Common myeloid progenitor, CD34-positive (primary cell): ENCODE measurements around the gene CDH13.

Experiments
- CTCF ChIA-PET: fragments of 350-600 bp; sonication (Branson Sonifier 250); formaldehyde crosslinking; loops from one replicate; lab custom pipeline; 2021; ENCODE audit warnings: antibody characterized with exemption; lab: Charles Lee
- POLR2A ChIA-PET: fragments of 350-600 bp; sonication (Branson Sonifier 250); formaldehyde crosslinking; loops from one replicate; lab custom pipeline; 2021; ENCODE audit warnings: antibody characterized with exemption; lab: Charles Lee
- DNase-seq, 3 donors: peaks; one replicate each; pipeline versions ENCODE4 v3.0.0 to v3.0.0-alpha.2; 2013
- H3K27ac ChIP-seq, 2 experiments: 1 replicate in 1 of 2; 2 replicates in 1 of 2; pipeline ENCODE4 v1.7.0; 2013; ENCODE audit warnings: inconsistent platforms in 2 of 2, low read length in 2 of 2, mild to moderate bottlenecking in 2 of 2, low read depth in 1 of 2, moderate library complexity in 1 of 2; ENCODE audit not compliant: severe bottlenecking in 2 of 2, insufficient read depth in 1 of 2, poor library complexity in 1 of 2
- H3K27me3 ChIP-seq, 5 experiments: replicated peaks in 2 of 5; 1 replicate in 3 of 5; 2 replicates in 2 of 5; pipeline versions ENCODE4 v1.6.1 to v1.7.0; 2013; ENCODE audit warnings: low read length in 4 of 5, mild to moderate bottlenecking in 2 of 5, moderate library complexity in 2 of 5, inconsistent platforms in 1 of 5; ENCODE audit not compliant: insufficient read depth in 5 of 5, control insufficient read depth in 4 of 5
- H3K36me3 ChIP-seq, 4 experiments: 1 replicate in 2 of 4; 2 replicates in 2 of 4; pipeline versions ENCODE4 v1.6.1 to v1.7.0; 2013; ENCODE audit warnings: low read length in 3 of 4, control low read depth in 1 of 4, mild to moderate bottlenecking in 1 of 4; ENCODE audit not compliant: control insufficient read depth in 4 of 4, insufficient read depth in 4 of 4
- H3K4me1 ChIP-seq, 4 experiments: 1 replicate in 3 of 4; 2 replicates in 1 of 4; pipeline versions ENCODE4 v1.6.1 to v1.7.1; 2013; ENCODE audit warnings: low read length in 3 of 4, mild to moderate bottlenecking in 3 of 4, control low read depth in 1 of 4, inconsistent platforms in 1 of 4, moderate library complexity in 1 of 4; ENCODE audit not compliant: control insufficient read depth in 4 of 4, insufficient read depth in 4 of 4; ENCODE audit errors: control extremely low read depth in 1 of 4
- H3K4me3 ChIP-seq, 7 experiments: 1 replicate in 4 of 7; 2 replicates in 3 of 7; pipeline versions ENCODE4 v1.5.1 to v1.7.0; 2013; ENCODE audit warnings: mild to moderate bottlenecking in 7 of 7, low read length in 6 of 7, moderate library complexity in 6 of 7, inconsistent platforms in 2 of 7, low read depth in 2 of 7, control low read depth in 1 of 7; ENCODE audit not compliant: insufficient read depth in 4 of 7, control insufficient read depth in 1 of 7; ENCODE audit errors: extremely low read depth in 1 of 7
- H3K9me3 ChIP-seq, 5 experiments: 1 replicate in 4 of 5; 2 replicates in 1 of 5; pipeline versions ENCODE4 v1.6.1 to v1.7.1; 2013; ENCODE audit warnings: low read length in 4 of 5, mild to moderate bottlenecking in 2 of 5, inconsistent platforms in 1 of 5, low read depth in 1 of 5, moderate library complexity in 1 of 5; ENCODE audit not compliant: control insufficient read depth in 4 of 5, insufficient read depth in 2 of 5; ENCODE audit errors: control extremely low read depth in 1 of 5
- WGBS: methylation state at CpG from one replicate; pipeline ENCODE4 v1.1.5; 2013; ENCODE audit not compliant: insufficient coverage; 5-methylcytosine and 5-hydroxymethylcytosine counted together

CDH13 gene

DNA sequence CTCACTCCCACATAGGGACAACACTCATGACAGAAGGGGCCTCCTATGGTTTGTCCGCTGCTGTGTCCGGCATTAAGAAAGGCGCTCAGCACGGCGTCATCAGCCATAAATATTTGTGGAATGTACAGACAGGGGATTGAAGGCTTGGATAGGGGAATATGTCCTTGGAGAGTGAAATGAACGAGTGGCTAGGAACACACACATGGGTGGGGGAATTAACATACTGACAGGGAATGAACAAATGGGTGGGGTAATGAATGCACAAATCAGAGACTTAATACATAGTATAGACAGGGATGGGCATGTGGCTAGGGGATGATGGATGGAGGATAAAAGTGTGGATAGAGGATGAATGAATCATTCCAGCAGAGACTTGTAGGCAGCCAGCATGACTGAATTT is 1027.0 kb downstream of the CDH13 start:
- no peaks in the 10 kb centered on the region for H3K36me3 ChIP-seq
- POLR2A ChIA-PET = no interaction called here
- peaks cover 0 to 11% (median 2%) of the 10 kb centered on the region in 5 experiments for H3K27me3 ChIP-seq
- no peaks in the 10 kb centered on the region for H3K4me1 ChIP-seq
- H3K4me3 ChIP-seq = no peak overlapping the region
- CTCF ChIA-PET = no interaction called here
- DNase-seq = no peak
- peaks cover 0 to 2% (median 0%) of the 10 kb centered on the region in 5 experiments for H3K9me3 ChIP-seq
- 94% methylated on average over 6 of the region's 6 CpGs for WGBS
- H3K27ac ChIP-seq = no peak overlapping the region

DNA sequence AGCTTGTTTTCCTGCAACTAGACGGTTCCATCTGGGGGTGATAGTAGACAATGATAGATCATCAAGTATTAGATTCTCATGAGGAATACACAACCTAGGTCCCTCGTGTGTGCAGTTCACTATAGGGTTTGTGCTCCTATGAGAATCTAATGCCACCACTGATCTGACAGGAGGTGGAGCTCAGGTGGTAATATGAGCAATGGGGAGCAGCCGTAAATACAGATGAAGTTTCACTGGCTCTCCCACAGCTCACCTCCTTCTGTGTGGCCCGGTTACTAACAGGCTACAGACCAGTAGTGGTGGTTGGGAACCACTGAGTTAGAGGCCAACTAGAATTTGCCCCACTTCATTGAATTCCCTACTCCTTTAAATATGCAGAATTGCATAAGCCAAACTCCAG is 1033.5 kb downstream of the CDH13 start:
- DNase-seq = no peak
- H3K4me3 ChIP-seq = no peak overlapping the region
- ChIA-PET POLR2A (no interaction called here), CTCF (interaction anchor here (1.4 kb wide), 1 partner anchor 16 kb away, joined by 4 read pairs; no protein-coding TSS in a partner anchor)
- peaks cover 0 to 9% (median 0%) of the 10 kb centered on the region in 5 experiments for H3K9me3 ChIP-seq
- no peaks in the 10 kb centered on the region for H3K4me1 ChIP-seq
- H3K27me3 ChIP-seq = no peaks in the 10 kb centered on the region
- whole genome bisulfite sequencing = 94% methylated on average over 2 of the region's 4 CpGs
- no peak overlapping the region for H3K27ac ChIP-seq
- H3K36me3 ChIP-seq = no peaks in the 10 kb centered on the region

DNA sequence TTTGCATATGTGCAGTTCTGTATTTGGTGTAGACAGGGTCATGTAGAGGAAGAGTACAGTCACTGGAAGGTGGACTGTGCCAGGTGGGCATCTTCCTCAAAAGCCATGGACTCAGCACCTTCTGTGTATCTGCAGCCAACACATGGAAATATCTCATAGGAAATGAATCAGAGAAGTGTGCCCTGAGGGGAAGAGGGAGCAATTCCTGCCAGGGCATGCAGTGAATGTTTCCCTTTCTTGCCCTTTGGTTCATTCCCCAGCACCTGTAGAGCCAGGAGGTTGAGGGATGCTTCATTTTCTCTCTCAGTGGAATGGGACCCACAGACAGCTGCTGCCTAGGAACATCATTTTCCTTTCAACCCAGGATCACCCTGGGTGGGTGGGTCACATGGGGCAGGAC is 1034.9 kb downstream of the CDH13 start:
- Histone ChIP-seq H3K27me3 (no peaks in the 10 kb centered on the region), H3K4me1 (no peaks in the 10 kb centered on the region), H3K27ac (no peak overlapping the region), H3K9me3 (peaks cover 0 to 9% (median 0%) of the 10 kb centered on the region in 5 experiments), H3K4me3 (no peak overlapping the region), H3K36me3 (no peaks in the 10 kb centered on the region)
- CTCF ChIA-PET = no interaction called here
- DNase-seq = no peak
- POLR2A ChIA-PET = no interaction called here

DNA sequence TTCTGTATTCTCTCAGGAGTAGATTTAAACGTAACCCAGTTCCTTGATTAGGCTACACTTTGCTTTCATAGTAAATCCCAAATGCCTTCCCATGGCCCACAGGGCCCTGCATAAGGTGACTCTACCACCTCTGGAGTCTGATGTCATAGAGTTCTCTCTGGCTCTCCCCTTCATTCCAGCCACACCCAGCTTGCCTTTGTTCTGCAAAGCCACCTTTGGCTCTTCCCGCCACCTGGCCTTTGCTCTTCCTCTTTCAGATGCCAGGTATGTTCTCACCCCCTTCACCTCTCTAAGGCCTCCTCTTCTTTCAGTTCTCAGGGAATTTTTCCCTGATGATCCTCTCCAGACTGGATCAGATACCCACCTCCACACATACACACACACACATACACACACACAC is 1039.7 kb downstream of the CDH13 start:
- POLR2A ChIA-PET = no interaction called here
- Histone ChIP-seq H3K4me3 (no peak overlapping the region), H3K9me3 (peaks cover 0 to 9% (median 3%) of the 10 kb centered on the region in 5 experiments), H3K36me3 (no peaks in the 10 kb centered on the region), H3K27ac (no peak overlapping the region), H3K27me3 (no peaks in the 10 kb centered on the region), H3K4me1 (no peaks in the 10 kb centered on the region)
- 90% methylated on average over 1 of the region's 2 CpGs for WGBS
- no peak for DNase-seq
- CTCF ChIA-PET = no interaction called here

DNA sequence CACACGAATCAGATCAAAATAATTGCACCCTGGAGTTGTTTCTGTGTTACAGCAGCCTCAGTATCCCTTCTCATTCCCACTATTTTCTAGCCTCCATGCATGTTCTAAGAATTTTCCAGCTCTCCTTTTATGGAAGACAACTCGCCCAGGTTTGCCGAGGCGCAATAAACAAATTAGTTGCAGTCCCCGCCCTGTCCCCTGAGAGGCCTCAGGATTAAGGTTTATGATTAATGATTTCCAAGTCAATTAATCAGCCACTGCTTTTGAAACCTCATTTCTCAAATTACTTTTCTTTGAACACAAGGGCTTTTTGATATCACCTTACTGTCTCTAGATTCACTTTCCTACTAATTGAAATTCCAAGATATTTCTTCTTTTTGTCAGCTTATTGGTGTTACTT is 1042.7 kb downstream of the CDH13 start:
- Histone ChIP-seq H3K27me3 (no peaks in the 10 kb centered on the region), H3K27ac (no peak overlapping the region), H3K4me3 (no peak overlapping the region), H3K36me3 (no peaks in the 10 kb centered on the region), H3K4me1 (no peaks in the 10 kb centered on the region), H3K9me3 (peaks cover 0 to 8% (median 3%) of the 10 kb centered on the region in 5 experiments)
- ChIA-PET POLR2A (no interaction called here), CTCF (no interaction called here)
- WGBS = 95% methylated on average over 4 of the region's 5 CpGs
- no peak for DNase-seq

DNA sequence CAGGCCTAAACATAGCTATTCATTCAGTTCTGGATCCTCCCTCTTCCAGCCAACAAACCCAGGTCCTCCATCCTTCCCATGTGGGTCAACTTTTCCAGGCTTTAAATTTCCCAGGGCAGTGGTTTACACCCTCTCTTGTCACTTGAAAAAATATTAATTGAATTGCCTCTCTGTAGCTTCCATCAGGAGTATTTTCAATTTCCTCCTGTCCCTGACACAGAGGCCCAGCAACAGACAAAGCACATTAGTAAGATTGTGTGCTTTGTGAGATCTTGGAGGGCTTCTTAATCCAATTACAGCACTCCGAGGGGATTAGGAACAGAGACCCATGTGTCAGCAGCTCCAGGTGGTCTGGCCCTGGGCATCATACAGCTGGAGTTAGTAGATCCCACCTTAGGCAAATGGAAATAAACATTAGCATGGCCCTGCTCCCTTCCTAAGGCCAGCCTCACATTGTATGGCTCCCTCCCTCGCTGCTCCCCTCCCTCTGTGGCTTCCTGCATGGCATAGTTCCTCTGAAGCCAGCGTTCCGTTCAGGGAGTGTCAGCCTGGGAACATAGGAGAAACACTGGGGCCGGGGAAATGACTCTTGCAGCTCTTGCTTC is 1048.3 kb downstream of the CDH13 start:
- DNase-seq = no peak
- Histone ChIP-seq H3K27me3 (peaks cover 0 to 3% (median 0%) of the 10 kb centered on the region in 5 experiments), H3K27ac (no peak overlapping the region), H3K36me3 (no peaks in the 10 kb centered on the region), H3K4me1 (peaks cover 0 to 2% (median 0%) of the 10 kb centered on the region in 4 experiments), H3K4me3 (no peak overlapping the region), H3K9me3 (peaks cover 0 to 5% (median 0%) of the 10 kb centered on the region in 5 experiments)
- ChIA-PET CTCF (interaction anchor here (0.8 kb wide), 1 partner anchor 18 kb away, joined by 3 read pairs; no protein-coding TSS in a partner anchor), POLR2A (no interaction called here)
- 19% methylated on average over 3 of the region's 5 CpGs for whole genome bisulfite sequencing

DNA sequence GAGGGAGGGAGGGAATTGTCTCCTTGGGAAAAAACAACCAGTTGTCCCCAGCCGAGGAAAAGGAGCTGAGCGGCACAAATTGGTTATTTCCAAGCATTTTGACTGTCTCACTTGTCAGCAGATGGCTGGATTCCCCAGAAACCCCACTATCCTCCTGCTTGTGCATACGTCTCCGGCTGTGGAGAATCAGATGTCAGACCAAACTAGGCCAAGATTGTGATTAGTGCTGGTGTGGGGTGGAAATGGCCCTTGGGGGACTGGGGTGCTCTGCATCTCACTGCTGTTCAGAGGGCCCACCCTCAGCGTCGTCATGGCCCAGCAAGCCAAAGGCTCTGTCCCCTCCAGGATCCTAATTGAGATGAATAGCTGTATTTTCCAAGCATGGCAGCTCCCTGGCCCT is 1049.3 kb downstream of the CDH13 start:
- H3K27ac ChIP-seq = no peak overlapping the region
- H3K4me1 ChIP-seq = peaks cover 0 to 2% (median 0%) of the 10 kb centered on the region in 4 experiments
- DNase-seq = no peak
- CTCF ChIA-PET = interaction anchor here (0.8 kb wide), 1 partner anchor 16 kb away, joined by 4 read pairs; no protein-coding TSS in a partner anchor
- 95% methylated on average over 6 of the region's 6 CpGs for WGBS
- POLR2A ChIA-PET = interaction anchor here (0.7 kb wide), 1 partner anchor 61 kb away, joined by 3 read pairs; no protein-coding TSS in a partner anchor
- H3K27me3 ChIP-seq = peaks cover 0 to 3% (median 0%) of the 10 kb centered on the region in 5 experiments
- H3K36me3 ChIP-seq = no peaks in the 10 kb centered on the region
- H3K9me3 ChIP-seq = peaks cover 0 to 3% (median 0%) of the 10 kb centered on the region in 5 experiments
- H3K4me3 ChIP-seq = no peak overlapping the region
